ENCODE measurements around the gene RNF167. TPM values are rescaled to one million over a fixed set of nuclear protein-coding genes. Genes with fewer than 3 reads are reported as not detected.

The RNF167 gene
- total and polyA plus RNA-seq, 9 donors, result 34.6 to 71.5 (median 69.4) TPM

- Histone ChIP-seq H3K4me1 (ENCODE audit: control insufficient read depth, insufficient read depth, low read length) (peaks cover 50% of the 10 kb centered on the region), H3K36me3 (ENCODE audit: control insufficient read depth, insufficient read depth, low read length) (peaks cover 52% of the 10 kb centered on the region), H3K27me3 (ENCODE audit: control insufficient read depth, insufficient read depth, low read length) (no peaks in the 10 kb centered on the region), H3K9me3 (replicated peaks; ENCODE audit: control insufficient read depth, low read depth, low read length) (no peaks in the 10 kb centered on the region), H3K4me3 (ENCODE audit: low read length) (peak overlapping the region; percentile 88), H3K27ac (ENCODE audit: low read length) (peak overlapping the region; percentile 100)
- 15% methylated on average over 21 of the region's 23 CpGs for WGBS (ENCODE audit: insufficient coverage)
- DNase-seq, result peak; percentile 52
These were observed 28.5 kb downstream of the RNF167 start for GRCh38 chr17:4968486-4969046.

GRCh38 chr17:4969047-4969550, 29.0 kb downstream of the RNF167 start:
- H3K36me3 ChIP-seq (ENCODE audit: control insufficient read depth, insufficient read depth, low read length), result peaks cover 57% of the 10 kb centered on the region

DNA sequence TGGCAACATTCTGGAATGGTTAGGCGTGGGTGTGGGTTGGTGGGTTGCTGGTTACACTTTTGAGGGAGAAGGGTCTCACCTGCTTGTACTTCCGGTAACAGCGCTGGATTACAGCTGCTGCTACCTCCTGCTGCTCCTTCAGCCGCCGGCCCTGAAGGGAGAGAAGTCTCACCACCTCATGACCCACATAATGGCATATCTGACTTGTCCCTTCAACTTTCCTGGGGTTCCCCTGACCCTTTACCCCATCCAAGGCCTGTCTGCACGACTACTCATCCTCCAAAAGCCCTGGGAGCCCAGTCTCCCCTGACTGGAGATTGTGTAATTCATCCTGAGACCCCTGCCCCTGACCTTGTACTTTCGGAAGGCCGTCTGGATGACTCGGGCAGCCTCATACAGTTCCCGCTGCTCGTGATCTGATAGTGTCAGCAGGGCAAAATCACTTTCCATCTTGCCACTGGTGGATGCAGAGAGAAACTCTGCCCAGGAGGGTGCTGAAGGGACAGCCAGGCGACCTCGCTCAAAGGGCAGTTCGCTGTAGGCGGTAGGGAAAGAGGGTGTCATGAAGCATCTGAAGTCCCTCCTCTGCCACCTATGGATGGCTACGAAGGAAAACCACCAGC, 29.6 kb downstream of the RNF167 start:
- H3K27me3 ChIP-seq (ENCODE audit: control insufficient read depth, insufficient read depth, low read length), result no peaks in the 10 kb centered on the region
- no peak for DNase-seq
- no peaks in the 10 kb centered on the region for H3K9me3 ChIP-seq (replicated peaks; ENCODE audit: control insufficient read depth, low read depth, low read length)
- peaks cover 57% of the 10 kb centered on the region for H3K4me1 ChIP-seq (ENCODE audit: control insufficient read depth, insufficient read depth, low read length)
- H3K36me3 ChIP-seq (ENCODE audit: control insufficient read depth, insufficient read depth, low read length), result peaks cover 60% of the 10 kb centered on the region
- WGBS (ENCODE audit: insufficient coverage), result 68% methylated on average over 12 of the region's 16 CpGs
- H3K4me3 ChIP-seq (ENCODE audit: low read length), result peak overlapping the region; percentile 88
- H3K27ac ChIP-seq (ENCODE audit: low read length), result peak overlapping the region; percentile 100

More at GRCh38 chr17:4969047-4969550, 29.0 kb downstream of the RNF167 start:
- H3K27me3 ChIP-seq (ENCODE audit: control insufficient read depth, insufficient read depth, low read length), result no peaks in the 10 kb centered on the region
- peaks cover 55% of the 10 kb centered on the region for H3K4me1 ChIP-seq (ENCODE audit: control insufficient read depth, insufficient read depth, low read length)
- no peaks in the 10 kb centered on the region for H3K9me3 ChIP-seq (replicated peaks; ENCODE audit: control insufficient read depth, low read depth, low read length)
- peak overlapping the region; percentile 88 for H3K4me3 ChIP-seq (ENCODE audit: low read length)
- DNase-seq, result peak; percentile 59
- WGBS (ENCODE audit: insufficient coverage), result 45% methylated on average over 14 of the region's 15 CpGs
- H3K27ac ChIP-seq (ENCODE audit: low read length), result peak overlapping the region; percentile 100

DNA sequence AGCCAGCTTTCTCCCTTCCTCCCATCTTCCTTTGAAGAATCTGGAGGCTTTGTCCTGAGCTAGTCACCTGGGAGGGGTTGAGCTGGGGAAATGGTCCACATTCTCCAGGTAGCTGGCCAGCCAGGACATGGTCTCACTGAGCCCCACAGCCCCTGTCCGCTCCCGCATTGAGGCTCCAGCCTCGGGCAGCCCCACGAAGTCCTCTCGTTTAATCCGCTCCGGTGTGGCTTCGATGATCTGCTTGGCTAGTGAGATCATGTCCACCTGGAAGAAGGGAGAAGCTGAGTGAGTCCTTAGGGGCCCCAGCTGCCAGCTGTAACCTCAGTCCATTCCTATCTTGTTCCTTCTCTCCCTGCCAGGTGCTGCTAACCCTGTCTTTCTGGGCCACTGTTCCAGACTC, 30.2 kb downstream of the RNF167 start:
- H3K36me3 ChIP-seq (ENCODE audit: control insufficient read depth, insufficient read depth, low read length), result peaks cover 64% of the 10 kb centered on the region
- H3K4me1 ChIP-seq (ENCODE audit: control insufficient read depth, insufficient read depth, low read length), result peaks cover 59% of the 10 kb centered on the region
- DNase-seq, result peak; percentile 46
- WGBS (ENCODE audit: insufficient coverage), result 85% methylated on average over 4 of the region's 8 CpGs
- H3K4me3 ChIP-seq (ENCODE audit: low read length), result no peak overlapping the region
- no peaks in the 10 kb centered on the region for H3K27me3 ChIP-seq (ENCODE audit: control insufficient read depth, insufficient read depth, low read length)
- H3K9me3 ChIP-seq (replicated peaks; ENCODE audit: control insufficient read depth, low read depth, low read length), result no peaks in the 10 kb centered on the region
- no peak overlapping the region for H3K27ac ChIP-seq (ENCODE audit: low read length)

- Histone ChIP-seq H3K4me3 (ENCODE audit: low read length) (no peak overlapping the region), H3K9me3 (replicated peaks; ENCODE audit: control insufficient read depth, low read depth, low read length) (no peaks in the 10 kb centered on the region), H3K36me3 (ENCODE audit: control insufficient read depth, insufficient read depth, low read length) (peaks cover 70% of the 10 kb centered on the region), H3K27me3 (ENCODE audit: control insufficient read depth, insufficient read depth, low read length) (no peaks in the 10 kb centered on the region), H3K4me1 (ENCODE audit: control insufficient read depth, insufficient read depth, low read length) (peaks cover 48% of the 10 kb centered on the region), H3K27ac (ENCODE audit: low read length) (no peak overlapping the region)
- 58% methylated on average over 4 of the region's 6 CpGs for whole genome bisulfite sequencing (ENCODE audit: insufficient coverage)
- peak; percentile 66 for DNase-seq
These were observed 31.8 kb downstream of the RNF167 start for GRCh38 chr17:4971826-4972225.

GRCh38 chr17:4972322-4972721, 32.3 kb downstream of the RNF167 start:
- 100% methylated on average over 6 of the region's 12 CpGs for WGBS (ENCODE audit: insufficient coverage)
- no peaks in the 10 kb centered on the region for H3K27me3 ChIP-seq (ENCODE audit: control insufficient read depth, insufficient read depth, low read length)
- H3K4me3 ChIP-seq (ENCODE audit: low read length), result no peak overlapping the region
- DNase-seq, result no peak
- peaks cover 75% of the 10 kb centered on the region for H3K36me3 ChIP-seq (ENCODE audit: control insufficient read depth, insufficient read depth, low read length)
- no peak overlapping the region for H3K27ac ChIP-seq (ENCODE audit: low read length)
- H3K9me3 ChIP-seq (replicated peaks; ENCODE audit: control insufficient read depth, low read depth, low read length), result no peaks in the 10 kb centered on the region
- H3K4me1 ChIP-seq (ENCODE audit: control insufficient read depth, insufficient read depth, low read length), result peaks cover 48% of the 10 kb centered on the region

- 72% methylated on average over 12 of the region's 12 CpGs for WGBS (ENCODE audit: insufficient coverage)
- no peak for DNase-seq
- Histone ChIP-seq H3K9me3 (replicated peaks; ENCODE audit: control insufficient read depth, low read depth, low read length) (no peaks in the 10 kb centered on the region), H3K36me3 (ENCODE audit: control insufficient read depth, insufficient read depth, low read length) (peaks cover 79% of the 10 kb centered on the region), H3K27me3 (ENCODE audit: control insufficient read depth, insufficient read depth, low read length) (no peaks in the 10 kb centered on the region), H3K27ac (ENCODE audit: low read length) (no peak overlapping the region), H3K4me1 (ENCODE audit: control insufficient read depth, insufficient read depth, low read length) (peaks cover 48% of the 10 kb centered on the region), H3K4me3 (ENCODE audit: low read length) (no peak overlapping the region)
These were observed 32.7 kb downstream of the RNF167 start for GRCh38 chr17:4972752-4973151.

GRCh38 chr17:4973256-4974114, 33.4 kb downstream of the RNF167 start:
- H3K27me3 ChIP-seq (ENCODE audit: control insufficient read depth, insufficient read depth, low read length), result no peaks in the 10 kb centered on the region
- peaks cover 42% of the 10 kb centered on the region for H3K4me1 ChIP-seq (ENCODE audit: control insufficient read depth, insufficient read depth, low read length)
- 89% methylated on average over 7 of the region's 10 CpGs for WGBS (ENCODE audit: insufficient coverage)
- H3K27ac ChIP-seq (ENCODE audit: low read length), result no peak overlapping the region
- H3K36me3 ChIP-seq (ENCODE audit: control insufficient read depth, insufficient read depth, low read length), result peaks cover 86% of the 10 kb centered on the region
- H3K9me3 ChIP-seq (replicated peaks; ENCODE audit: control insufficient read depth, low read depth, low read length), result no peaks in the 10 kb centered on the region
- H3K4me3 ChIP-seq (ENCODE audit: low read length), result no peak overlapping the region
- no peak for DNase-seq

GRCh38 chr17:4974115-4974670, 34.1 kb downstream of the RNF167 start:
- Histone ChIP-seq H3K4me1 (ENCODE audit: control insufficient read depth, insufficient read depth, low read length) (peaks cover 35% of the 10 kb centered on the region), H3K27me3 (ENCODE audit: control insufficient read depth, insufficient read depth, low read length) (no peaks in the 10 kb centered on the region), H3K4me3 (ENCODE audit: low read length) (no peak overlapping the region), H3K36me3 (ENCODE audit: control insufficient read depth, insufficient read depth, low read length) (peaks cover 87% of the 10 kb centered on the region), H3K27ac (ENCODE audit: low read length) (no peak overlapping the region), H3K9me3 (replicated peaks; ENCODE audit: control insufficient read depth, low read depth, low read length) (no peaks in the 10 kb centered on the region)
- WGBS (ENCODE audit: insufficient coverage), result no CpG with 5 or more reads among the region's 9 CpGs
- no peak for DNase-seq

DNA sequence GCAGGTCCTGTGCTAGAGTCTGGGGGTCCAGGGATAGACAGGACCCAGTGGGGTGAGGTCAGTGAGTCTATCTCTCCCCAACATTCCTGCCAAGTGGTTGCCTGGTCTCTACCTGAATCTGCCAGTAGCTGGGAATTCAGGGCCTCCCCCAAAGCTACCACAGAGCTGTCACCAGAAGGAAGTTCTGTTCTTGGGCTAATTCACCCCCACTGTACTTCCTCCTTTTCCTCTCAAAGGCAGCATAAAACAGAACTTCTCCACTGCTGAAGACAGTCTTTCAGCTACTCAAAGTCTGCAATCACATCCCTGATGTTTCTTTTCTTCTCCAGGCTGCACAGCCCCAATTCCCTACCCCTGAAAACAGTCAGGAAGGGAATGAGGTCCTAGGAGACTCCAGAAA, 38.7 kb downstream of the RNF167 start:
- H3K36me3 ChIP-seq (ENCODE audit: control insufficient read depth, insufficient read depth, low read length), result peaks cover 75% of the 10 kb centered on the region
- H3K27me3 ChIP-seq (ENCODE audit: control insufficient read depth, insufficient read depth, low read length), result no peaks in the 10 kb centered on the region
- H3K9me3 ChIP-seq (replicated peaks; ENCODE audit: control insufficient read depth, low read depth, low read length), result no peaks in the 10 kb centered on the region
- H3K27ac ChIP-seq (ENCODE audit: low read length), result no peak overlapping the region
- no peak overlapping the region for H3K4me3 ChIP-seq (ENCODE audit: low read length)
- H3K4me1 ChIP-seq (ENCODE audit: control insufficient read depth, insufficient read depth, low read length), result peaks cover 12% of the 10 kb centered on the region
- DNase-seq, result no peak

Data from muscle of leg (tissue), 11 donors.